ENCODE measurements around the gene KCNMB2. TPM values are rescaled to one million over a fixed set of nuclear protein-coding genes. Genes with fewer than 3 reads are reported as not detected.

KCNMB2 gene
- total RNA-seq, 1 experiment from 2014 or later: not detected

DNA sequence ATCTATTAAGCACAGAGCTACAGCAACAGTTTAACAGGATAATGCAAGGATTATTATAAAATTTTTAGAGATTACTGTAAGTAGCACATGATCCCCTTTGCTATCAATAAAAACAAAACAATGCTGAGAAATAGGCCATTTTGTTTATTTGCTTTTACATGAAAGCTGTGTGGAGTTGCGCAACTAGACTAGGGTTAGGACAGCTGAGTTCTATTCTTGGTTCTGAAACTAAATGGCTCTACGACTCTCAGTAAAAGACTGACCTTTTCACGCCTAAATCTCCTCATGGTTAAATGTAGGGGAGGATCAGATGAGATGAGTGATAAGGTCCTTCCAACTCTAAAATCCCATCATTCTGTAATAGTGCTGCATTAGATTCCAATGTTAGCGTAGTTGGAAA is 25.0 kb downstream of the KCNMB2 start:
- Histone ChIP-seq H3K4me3 (ENCODE audit: low read depth, low read length, poor library complexity, severe bottlenecking) (no peak overlapping the region), H3K4me1 (ENCODE audit: insufficient read depth, low read length, poor library complexity, severe bottlenecking) (no peaks in the 10 kb centered on the region), H3K27me3 (replicated peaks; ENCODE audit: insufficient read depth, low read depth, low read length, poor library complexity) (no peaks in the 10 kb centered on the region), H3K27ac (ENCODE audit: low read depth, low read length, poor library complexity, severe bottlenecking) (no peak overlapping the region), H3K9me3 (ENCODE audit: low read depth, low read length, poor library complexity, severe bottlenecking) (no peaks in the 10 kb centered on the region), H3K36me3 (ENCODE audit: insufficient read depth, low read length, poor library complexity, severe bottlenecking) (no peaks in the 10 kb centered on the region)
- BruUV-seq (replicated peaks): no TSS peak
- DNase-seq (ENCODE audit: low spot score): no peak
- TF ChIP-seq, protein P1, sequence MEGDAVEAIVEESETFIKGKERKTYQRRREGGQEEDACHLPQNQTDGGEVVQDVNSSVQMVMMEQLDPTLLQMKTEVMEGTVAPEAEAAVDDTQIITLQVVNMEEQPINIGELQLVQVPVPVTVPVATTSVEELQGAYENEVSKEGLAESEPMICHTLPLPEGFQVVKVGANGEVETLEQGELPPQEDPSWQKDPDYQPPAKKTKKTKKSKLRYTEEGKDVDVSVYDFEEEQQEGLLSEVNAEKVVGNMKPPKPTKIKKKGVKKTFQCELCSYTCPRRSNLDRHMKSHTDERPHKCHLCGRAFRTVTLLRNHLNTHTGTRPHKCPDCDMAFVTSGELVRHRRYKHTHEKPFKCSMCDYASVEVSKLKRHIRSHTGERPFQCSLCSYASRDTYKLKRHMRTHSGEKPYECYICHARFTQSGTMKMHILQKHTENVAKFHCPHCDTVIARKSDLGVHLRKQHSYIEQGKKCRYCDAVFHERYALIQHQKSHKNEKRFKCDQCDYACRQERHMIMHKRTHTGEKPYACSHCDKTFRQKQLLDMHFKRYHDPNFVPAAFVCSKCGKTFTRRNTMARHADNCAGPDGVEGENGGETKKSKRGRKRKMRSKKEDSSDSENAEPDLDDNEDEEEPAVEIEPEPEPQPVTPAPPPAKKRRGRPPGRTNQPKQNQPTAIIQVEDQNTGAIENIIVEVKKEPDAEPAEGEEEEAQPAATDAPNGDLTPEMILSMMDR (conservative IDR thresholded peaks at IDR 0.05; ENCODE audit: low read depth, low read length): no peak
- TF ChIP-seq EZH2 (IDR thresholded peaks at IDR 0.05; ENCODE audit: borderline replicate concordance, low read depth, low read length, poor library complexity, severe bottlenecking): no peak
- intact Hi-C loops (cut with micrococcal nuclease; ENCODE audit: unreplicated experiment): no loop called here
- ChIA-PET CTCF (no interaction called here), POLR2A (ENCODE audit: low non-redundant PET) (no interaction called here)

DNA sequence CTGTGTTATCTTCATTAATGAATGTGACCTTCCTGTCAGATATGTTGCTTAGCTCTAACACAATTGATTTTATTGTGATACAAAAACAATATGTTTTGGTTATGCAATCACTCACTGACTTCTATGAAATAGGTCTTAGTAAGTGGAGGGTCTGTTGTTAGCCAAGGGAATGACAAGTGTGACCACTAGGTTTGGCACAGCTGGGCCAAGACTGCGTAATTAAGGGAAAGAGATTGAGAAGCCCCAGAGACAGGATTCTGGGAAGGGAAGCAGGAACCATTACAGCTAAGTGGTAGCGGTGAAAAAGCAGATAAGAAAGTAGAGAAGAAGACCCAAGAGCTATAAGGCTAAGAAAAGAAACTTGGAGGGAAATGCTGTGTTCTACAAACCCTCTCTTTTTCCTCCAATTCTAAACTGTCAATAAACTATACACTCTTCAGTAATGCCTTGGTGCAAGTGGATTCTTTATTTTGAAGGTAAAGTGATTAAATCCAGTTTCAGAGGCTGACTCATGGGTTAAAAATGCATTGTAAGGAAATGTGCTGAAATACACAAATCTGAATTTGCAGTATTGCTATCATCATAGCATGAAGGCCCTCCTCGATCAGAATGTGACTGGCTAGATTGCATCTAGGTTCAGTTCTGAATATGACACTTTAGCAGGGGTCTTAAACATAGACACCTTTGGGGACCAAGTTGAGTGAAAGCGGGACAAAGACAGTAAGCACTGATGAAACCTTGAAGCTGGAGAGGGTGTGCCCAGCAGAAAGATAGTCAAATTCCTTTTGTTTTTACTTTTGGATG is 26.1 kb downstream of the KCNMB2 start:
- Histone ChIP-seq H3K4me1 (ENCODE audit: insufficient read depth, low read length, poor library complexity, severe bottlenecking) (no peaks in the 10 kb centered on the region), H3K9me3 (ENCODE audit: low read depth, low read length, poor library complexity, severe bottlenecking) (no peaks in the 10 kb centered on the region), H3K27me3 (replicated peaks; ENCODE audit: insufficient read depth, low read depth, low read length, poor library complexity) (no peaks in the 10 kb centered on the region), H3K27ac (ENCODE audit: low read depth, low read length, poor library complexity, severe bottlenecking) (no peak overlapping the region), H3K36me3 (ENCODE audit: insufficient read depth, low read length, poor library complexity, severe bottlenecking) (no peaks in the 10 kb centered on the region), H3K4me3 (ENCODE audit: low read depth, low read length, poor library complexity, severe bottlenecking) (no peak overlapping the region)
- TF ChIP-seq EZH2 (IDR thresholded peaks at IDR 0.05; ENCODE audit: borderline replicate concordance, low read depth, low read length, poor library complexity, severe bottlenecking): no peak
- TF ChIP-seq, protein P1 (conservative IDR thresholded peaks at IDR 0.05; ENCODE audit: low read depth, low read length): no peak
- no TSS peak for BruUV-seq (replicated peaks)
- ChIA-PET POLR2A (ENCODE audit: low non-redundant PET) (no interaction called here), CTCF (no interaction called here)
- intact Hi-C loops (cut with micrococcal nuclease; ENCODE audit: unreplicated experiment): no loop called here
- DNase-seq (ENCODE audit: low spot score): no peak

DNA sequence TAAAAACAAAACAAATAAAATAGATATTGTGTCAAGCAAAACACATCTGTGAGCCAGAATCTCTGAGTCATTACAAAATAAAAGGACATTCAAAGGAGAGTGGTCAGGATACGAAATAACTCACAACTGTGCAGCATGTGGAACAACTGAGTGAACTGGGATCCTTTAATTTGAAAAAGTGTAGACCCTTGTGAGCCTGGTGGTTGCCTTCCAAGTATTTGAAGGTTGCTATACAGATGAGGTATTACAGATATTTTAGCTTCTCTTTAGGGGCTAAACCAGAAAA is 26.7 kb downstream of the KCNMB2 start:
- intact Hi-C loops (cut with micrococcal nuclease; ENCODE audit: unreplicated experiment): no loop called here
- POLR2A ChIA-PET (ENCODE audit: low non-redundant PET): no interaction called here

More for the DNA sequence above, 26.7 kb downstream of the KCNMB2 start:
- no TSS peak for BruUV-seq (replicated peaks)
- Histone ChIP-seq H3K27me3 (replicated peaks; ENCODE audit: insufficient read depth, low read depth, low read length, poor library complexity) (no peaks in the 10 kb centered on the region), H3K4me3 (ENCODE audit: low read depth, low read length, poor library complexity, severe bottlenecking) (no peak overlapping the region), H3K27ac (ENCODE audit: low read depth, low read length, poor library complexity, severe bottlenecking) (no peak overlapping the region), H3K36me3 (ENCODE audit: insufficient read depth, low read length, poor library complexity, severe bottlenecking) (no peaks in the 10 kb centered on the region), H3K4me1 (ENCODE audit: insufficient read depth, low read length, poor library complexity, severe bottlenecking) (no peaks in the 10 kb centered on the region), H3K9me3 (ENCODE audit: low read depth, low read length, poor library complexity, severe bottlenecking) (no peaks in the 10 kb centered on the region)
- TF ChIP-seq EZH2 (IDR thresholded peaks at IDR 0.05; ENCODE audit: borderline replicate concordance, low read depth, low read length, poor library complexity, severe bottlenecking): no peak
- TF ChIP-seq, protein P1 (conservative IDR thresholded peaks at IDR 0.05; ENCODE audit: low read depth, low read length): no peak
- CTCF ChIA-PET: no interaction called here
- no peak for DNase-seq (ENCODE audit: low spot score)
